HepG2 (cell line): ENCODE data around the gene DHX8. TPM values are rescaled to one million over a fixed set of nuclear protein-coding genes. Genes with fewer than 3 reads are reported as not detected.

Experiments
- ARHGAP35 ChIP-seq: sonication (generic); formaldehyde crosslinking; IDR thresholded peaks from 2 replicates; pipeline ENCODE4 v1.9.0; 2022; ENCODE audit warnings: mild to moderate bottlenecking, inconsistent platforms, moderate library complexity, missing genetic modification reagents, borderline replicate concordance
- ARNT2 ChIP-seq: sonication (generic); formaldehyde crosslinking; IDR thresholded peaks from 2 replicates; pipeline ENCODE4 v1.8.0; 2022; ENCODE audit warnings: mild to moderate bottlenecking, low read depth, missing genetic modification reagents, moderate library complexity
- GATAD2A ChIP-seq: IDR thresholded peaks from 2 replicates; pipeline ENCODE4 v1.6.1; 2016
- HOXA9 ChIP-seq: sonication (generic); formaldehyde crosslinking; IDR thresholded peaks from 2 replicates; pipeline ENCODE4 v1.8.1; 2022; ENCODE audit warnings: missing genetic modification reagents, mild to moderate bottlenecking, moderate library complexity, borderline replicate concordance
- JUND ChIP-seq: sonication (generic); formaldehyde crosslinking; IDR thresholded peaks from 2 replicates; pipeline ENCODE4 v1.8.0; 2022; ENCODE audit warnings: mild to moderate bottlenecking, missing genetic modification reagents
- KLF11 ChIP-seq: IDR thresholded peaks from 2 replicates; pipeline ENCODE4 v1.6.1; 2016; ENCODE audit warnings: missing compliant biosample characterization
- MIXL1 ChIP-seq: IDR thresholded peaks from 2 replicates; pipeline ENCODE4 v1.6.1; 2016
- NONO ChIP-seq, 2 experiments: fragments of 450-650 bp in 1 of 2; sonication (generic) in 1 of 2; formaldehyde crosslinking in 1 of 2; IDR thresholded peaks in 1 of 2; conservative IDR thresholded peaks in 1 of 2; 2 replicates each; pipeline versions ENCODE4 v1.6.1 to v1.8.0; 2017 to 2022; ENCODE audit warnings: mild to moderate bottlenecking in 1 of 2, missing genetic modification reagents in 1 of 2, moderate library complexity in 1 of 2
- PAX8 ChIP-seq: sonication (generic); formaldehyde crosslinking; IDR thresholded peaks from 2 replicates; pipeline ENCODE4 v1.8.0; 2022; ENCODE audit warnings: mild to moderate bottlenecking, missing genetic modification reagents, borderline replicate concordance
- SAP130 ChIP-seq: IDR thresholded peaks from 2 replicates; pipeline ENCODE4 v1.6.1; 2016; ENCODE audit warnings: low read depth
- SMAD3 ChIP-seq: sonication (generic); formaldehyde crosslinking; IDR thresholded peaks from 2 replicates; pipeline ENCODE4 v1.4.0; 2020; ENCODE audit warnings: missing genetic modification reagents
- SP5 ChIP-seq: IDR thresholded peaks from 2 replicates; pipeline ENCODE4 v1.6.1; 2016; ENCODE audit warnings: low read depth, borderline replicate concordance
- ZNF430 ChIP-seq: sonication (generic); formaldehyde crosslinking; IDR thresholded peaks from 2 replicates; pipeline ENCODE4 v1.9.0; 2021; ENCODE audit warnings: mild to moderate bottlenecking, missing genetic modification reagents
- ZNF570 ChIP-seq: sonication (generic); formaldehyde crosslinking; IDR thresholded peaks from 2 replicates; pipeline ENCODE4 v1.4.0; 2020; ENCODE audit warnings: mild to moderate bottlenecking, missing genetic modification reagents, borderline replicate concordance
- ZNF772 ChIP-seq: sonication (generic); formaldehyde crosslinking; IDR thresholded peaks from 2 replicates; pipeline ENCODE4 v1.5.0; 2020; ENCODE audit warnings: mild to moderate bottlenecking, missing genetic modification reagents
- polyA plus RNA-seq, 8 experiments: library from polyadenylated mRNA; depleted of rRNA in 3 of 8; stranded (reverse) in 7 of 8; unstranded in 1 of 8; fragments of >200 nt; fragmentation: Illumina TruSeq in 4 of 8; extraction: Trizol in 4 of 8; gene quantifications; 2 replicates each; pipeline versions ENCODE4 v1.2.1 to v1.2.3, GENCODE V29; 2011 to 2016; ENCODE audit warnings: low read depth in 4 of 8, missing spikeins in 1 of 8, mixed read lengths in 1 of 8; ENCODE audit not compliant: insufficient read depth in 1 of 8
- total RNA-seq, 5 experiments: library from RNA; depleted of rRNA; stranded (reverse); fragments of >200 nt; fragmentation: Illumina TruSeq; extraction: Trizol; gene quantifications; 2 replicates each; pipeline ENCODE4 v1.2.3, GENCODE V29; 2016; ENCODE audit warnings: low read depth in 1 of 5
- TF ChIP-seq, protein P1 (sequence below): IDR thresholded peaks from 2 replicates; pipeline ENCODE4 v1.6.1; 2012; ENCODE audit warnings: low read depth, low read length, improper control_type of control experiment
- TF ChIP-seq, protein P2 (sequence below): sonication (generic); formaldehyde crosslinking; IDR thresholded peaks from 2 replicates; pipeline ENCODE4 v1.8.0; 2022; ENCODE audit warnings: missing genetic modification reagents, mild to moderate bottlenecking, moderate library complexity, borderline replicate concordance
- TF ChIP-seq, protein P3 (sequence below): sonication (generic); formaldehyde crosslinking; IDR thresholded peaks from 2 replicates; pipeline ENCODE4 v1.4.0; 2020; ENCODE audit warnings: missing genetic modification reagents, borderline replicate concordance
- TF ChIP-seq, protein P4 (sequence below): sonication (generic); formaldehyde crosslinking; conservative IDR thresholded peaks from 2 replicates; pipeline ENCODE4 v1.4.0; 2020; ENCODE audit warnings: mild to moderate bottlenecking, missing genetic modification reagents, moderate library complexity

Gene DHX8
- total and polyA plus RNA-seq, 2 of the 13 experiments (the other 11 are each of a cell fraction or from before 2014, with no cell fraction given) = 24.8 to 48.9 TPM

DNA sequence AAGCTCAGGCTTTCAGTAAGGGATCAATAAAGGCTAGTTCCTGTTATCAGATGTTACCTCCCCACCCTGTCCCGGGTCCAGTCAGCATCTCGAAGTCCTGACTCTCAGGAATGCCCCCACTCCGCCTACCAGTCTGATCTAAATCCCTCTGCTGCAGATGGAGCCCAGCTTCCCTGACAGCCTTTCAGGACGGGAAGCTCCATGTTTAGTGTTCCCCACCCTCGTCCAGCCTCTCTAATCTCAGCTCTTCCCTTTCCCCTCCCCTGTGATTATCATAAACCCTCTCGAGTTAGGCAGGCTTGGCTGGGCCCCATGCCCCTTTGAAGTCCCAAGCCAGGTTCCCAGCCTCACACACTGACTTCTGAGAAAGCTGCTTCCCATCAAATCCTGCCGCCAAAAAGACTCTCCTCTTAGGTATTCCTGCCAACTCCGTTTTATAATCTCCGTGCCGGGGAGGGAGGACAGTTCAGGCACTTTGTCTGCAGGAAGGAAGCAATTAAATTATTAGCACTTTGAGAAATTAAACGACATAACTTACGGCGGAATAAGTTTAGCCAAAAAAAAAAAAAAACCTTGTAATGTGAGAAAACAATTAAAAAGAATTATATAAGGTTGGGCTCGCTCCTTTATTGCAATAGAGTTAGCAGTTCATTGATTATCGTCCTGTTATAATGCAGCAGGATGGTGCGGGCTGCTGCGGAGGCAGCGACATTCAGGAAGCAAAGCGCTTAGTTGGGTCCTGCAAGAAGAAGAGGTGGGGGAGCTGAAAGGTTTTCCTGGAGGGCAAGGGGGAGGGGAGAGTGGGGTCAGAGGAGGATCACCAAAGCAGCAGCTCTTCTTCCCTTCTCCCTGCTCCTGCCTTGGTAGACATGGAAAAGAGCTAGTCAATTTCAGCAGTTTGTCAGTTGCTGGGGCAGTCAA lies 79.2 kb downstream of the DHX8 start (continued):
- peak; percentile 11; the same call in 1 of the 2 replicates for TF ChIP-seq GATAD2A (CRISPR knock-in tag)
- 0 out of 2 replicates have a peak, but pooled peaks have one; percentile 21 for TF ChIP-seq ZNF430 (CRISPR knock-in tag)
- no peak for TF ChIP-seq SAP130 (CRISPR knock-in tag)
- TF ChIP-seq SMAD3 (CRISPR knock-in tag) = no peak
- TF ChIP-seq, protein P1, sequence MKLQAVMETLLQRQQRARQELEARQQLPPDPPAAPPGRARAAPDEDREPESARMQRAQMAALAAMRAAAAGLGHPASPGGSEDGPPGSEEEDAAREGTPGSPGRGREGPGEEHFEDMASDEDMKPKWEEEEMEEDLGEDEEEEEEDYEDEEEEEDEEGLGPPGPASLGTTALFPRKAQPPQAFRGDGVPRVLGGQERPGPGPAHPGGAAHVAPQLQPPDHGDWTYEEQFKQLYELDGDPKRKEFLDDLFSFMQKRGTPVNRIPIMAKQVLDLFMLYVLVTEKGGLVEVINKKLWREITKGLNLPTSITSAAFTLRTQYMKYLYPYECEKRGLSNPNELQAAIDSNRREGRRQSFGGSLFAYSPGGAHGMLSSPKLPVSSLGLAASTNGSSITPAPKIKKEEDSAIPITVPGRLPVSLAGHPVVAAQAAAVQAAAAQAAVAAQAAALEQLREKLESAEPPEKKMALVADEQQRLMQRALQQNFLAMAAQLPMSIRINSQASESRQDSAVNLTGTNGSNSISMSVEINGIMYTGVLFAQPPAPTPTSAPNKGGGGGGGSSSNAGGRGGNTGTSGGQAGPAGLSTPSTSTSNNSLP = no peak
- TF ChIP-seq ZNF570 (CRISPR knock-in tag) = no peak
- no peak for TF ChIP-seq JUND
- TF ChIP-seq NONO (IDR thresholded peaks at IDR 0.05) = no peak
- peak; percentile 38; the same call in 1 of the 2 replicates for TF ChIP-seq NONO (CRISPR knock-in tag; conservative IDR thresholded peaks at IDR 0.05)
- TF ChIP-seq ARHGAP35 (CRISPR knock-in tag) = no peak
- TF ChIP-seq, protein P2, sequence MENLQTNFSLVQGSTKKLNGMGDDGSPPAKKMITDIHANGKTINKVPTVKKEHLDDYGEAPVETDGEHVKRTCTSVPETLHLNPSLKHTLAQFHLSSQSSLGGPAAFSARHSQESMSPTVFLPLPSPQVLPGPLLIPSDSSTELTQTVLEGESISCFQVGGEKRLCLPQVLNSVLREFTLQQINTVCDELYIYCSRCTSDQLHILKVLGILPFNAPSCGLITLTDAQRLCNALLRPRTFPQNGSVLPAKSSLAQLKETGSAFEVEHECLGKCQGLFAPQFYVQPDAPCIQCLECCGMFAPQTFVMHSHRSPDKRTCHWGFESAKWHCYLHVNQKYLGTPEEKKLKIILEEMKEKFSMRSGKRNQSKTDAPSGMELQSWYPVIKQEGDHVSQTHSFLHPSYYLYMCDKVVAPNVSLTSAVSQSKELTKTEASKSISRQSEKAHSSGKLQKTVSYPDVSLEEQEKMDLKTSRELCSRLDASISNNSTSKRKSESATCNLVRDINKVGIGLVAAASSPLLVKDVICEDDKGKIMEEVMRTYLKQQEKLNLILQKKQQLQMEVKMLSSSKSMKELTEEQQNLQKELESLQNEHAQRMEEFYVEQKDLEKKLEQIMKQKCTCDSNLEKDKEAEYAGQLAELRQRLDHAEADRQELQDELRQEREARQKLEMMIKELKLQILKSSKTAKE (CRISPR knock-in tag) = no peak
- no peak for TF ChIP-seq HOXA9 (CRISPR knock-in tag)
- TF ChIP-seq MIXL1 (CRISPR knock-in tag) = no peak
- TF ChIP-seq, protein P3, sequence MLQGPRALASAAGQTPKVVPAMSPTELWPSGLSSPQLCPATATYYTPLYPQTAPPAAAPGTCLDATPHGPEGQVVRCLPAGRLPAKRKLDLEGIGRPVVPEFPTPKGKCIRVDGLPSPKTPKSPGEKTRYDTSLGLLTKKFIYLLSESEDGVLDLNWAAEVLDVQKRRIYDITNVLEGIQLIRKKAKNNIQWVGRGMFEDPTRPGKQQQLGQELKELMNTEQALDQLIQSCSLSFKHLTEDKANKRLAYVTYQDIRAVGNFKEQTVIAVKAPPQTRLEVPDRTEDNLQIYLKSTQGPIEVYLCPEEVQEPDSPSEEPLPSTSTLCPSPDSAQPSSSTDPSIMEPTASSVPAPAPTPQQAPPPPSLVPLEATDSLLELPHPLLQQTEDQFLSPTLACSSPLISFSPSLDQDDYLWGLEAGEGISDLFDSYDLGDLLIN (CRISPR knock-in tag) = no peak
- TF ChIP-seq, protein P4, sequence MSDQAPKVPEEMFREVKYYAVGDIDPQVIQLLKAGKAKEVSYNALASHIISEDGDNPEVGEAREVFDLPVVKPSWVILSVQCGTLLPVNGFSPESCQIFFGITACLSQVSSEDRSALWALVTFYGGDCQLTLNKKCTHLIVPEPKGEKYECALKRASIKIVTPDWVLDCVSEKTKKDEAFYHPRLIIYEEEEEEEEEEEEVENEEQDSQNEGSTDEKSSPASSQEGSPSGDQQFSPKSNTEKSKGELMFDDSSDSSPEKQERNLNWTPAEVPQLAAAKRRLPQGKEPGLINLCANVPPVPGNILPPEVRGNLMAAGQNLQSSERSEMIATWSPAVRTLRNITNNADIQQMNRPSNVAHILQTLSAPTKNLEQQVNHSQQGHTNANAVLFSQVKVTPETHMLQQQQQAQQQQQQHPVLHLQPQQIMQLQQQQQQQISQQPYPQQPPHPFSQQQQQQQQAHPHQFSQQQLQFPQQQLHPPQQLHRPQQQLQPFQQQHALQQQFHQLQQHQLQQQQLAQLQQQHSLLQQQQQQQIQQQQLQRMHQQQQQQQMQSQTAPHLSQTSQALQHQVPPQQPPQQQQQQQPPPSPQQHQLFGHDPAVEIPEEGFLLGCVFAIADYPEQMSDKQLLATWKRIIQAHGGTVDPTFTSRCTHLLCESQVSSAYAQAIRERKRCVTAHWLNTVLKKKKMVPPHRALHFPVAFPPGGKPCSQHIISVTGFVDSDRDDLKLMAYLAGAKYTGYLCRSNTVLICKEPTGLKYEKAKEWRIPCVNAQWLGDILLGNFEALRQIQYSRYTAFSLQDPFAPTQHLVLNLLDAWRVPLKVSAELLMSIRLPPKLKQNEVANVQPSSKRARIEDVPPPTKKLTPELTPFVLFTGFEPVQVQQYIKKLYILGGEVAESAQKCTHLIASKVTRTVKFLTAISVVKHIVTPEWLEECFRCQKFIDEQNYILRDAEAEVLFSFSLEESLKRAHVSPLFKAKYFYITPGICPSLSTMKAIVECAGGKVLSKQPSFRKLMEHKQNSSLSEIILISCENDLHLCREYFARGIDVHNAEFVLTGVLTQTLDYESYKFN = no peak
- TF ChIP-seq SP5 (CRISPR knock-in tag) = peak; percentile 40; the same call in 1 of the 2 replicates
- TF ChIP-seq KLF11 (CRISPR knock-in tag) = peak; percentile 20; the same call in 1 of the 2 replicates
- peak; percentile 49; the same call in 1 of the 2 replicates for TF ChIP-seq ZNF772
- no peak for TF ChIP-seq PAX8 (CRISPR knock-in tag)
- no peak for TF ChIP-seq ARNT2 (CRISPR knock-in tag)
